ENCODE results near the gene SCNM1. TPM values are rescaled to one million over a fixed set of nuclear protein-coding genes. Genes with fewer than 3 reads are reported as not detected.

SCNM1 gene
- total and polyA plus RNA-seq, 9 of the 15 experiments (the other 6 are each of a cell fraction or from before 2014, with no cell fraction given) = 17.2 to 204 (median 63.0) TPM

- TF ChIP-seq FOS (IDR thresholded peaks at IDR 0.05; ENCODE audit: extremely low read depth, insufficient read length) (peak; percentile 31), PML (IDR thresholded peaks at IDR 0.05; ENCODE audit: low read length) (peak; percentile 15; the same call in 1 of the 2 replicates), PHF8 (IDR thresholded peaks at IDR 0.05; ENCODE audit: borderline replicate concordance, low read length) (peak; percentile 64), AFF4 (CRISPR knock-in tag; IDR thresholded peaks at IDR 0.05) (peak; percentile 76; the same call in 1 of the 2 replicates), ATF3 (IDR thresholded peaks at IDR 0.05) (no peak), ATF3 (CRISPR knock-in tag; conservative IDR thresholded peaks at IDR 0.05) (no peak), NFIC (IDR thresholded peaks at IDR 0.05) (no peak; the same call in none of the 2 replicates), ZNF407 (IDR thresholded peaks at IDR 0.05; ENCODE audit: low read depth) (peak; percentile 91), ZNF639 (CRISPR knock-in tag; conservative IDR thresholded peaks at IDR 0.05 in 1 of 2, IDR thresholded peaks at IDR 0.05 in 1 of 2) (no peak), NR1H2 (CRISPR knock-in tag; IDR thresholded peaks at IDR 0.05) (no peak), MBD2 (IDR thresholded peaks at IDR 0.05; ENCODE audit: borderline replicate concordance, low read depth) (no peak)
These were observed 32.5 kb downstream of the SCNM1 start, which contains the start of gene PIP5K1A (continued) for GRCh38 chr1:151198254-151199127.
